Caco-2 (cell line): Measurements from ENCODE around the gene THRB. TPM values are rescaled to one million over a fixed set of nuclear protein-coding genes. Genes with fewer than 3 reads are reported as not detected.

Experiments
- BruUV-seq: library from RNA; stranded (reverse); fragments of 400-500 nt; replicated peaks from 2 replicates; lab custom pipeline; 2021; lab: Mats Ljungman, UMichigan
- CTCF ChIA-PET: fragments of 300-600 bp; sonication (Branson Sonifier 250); formaldehyde crosslinking; loops from one replicate; lab custom pipeline; 2022; ENCODE audit warnings: antibody characterized with exemption; lab: Charles Lee
- POLR2A ChIA-PET: fragments of 300-600 bp; sonication (Branson Sonifier 250); formaldehyde crosslinking; loops from one replicate; lab custom pipeline; 2022; ENCODE audit warnings: antibody characterized with exemption; lab: Charles Lee
- DNase-seq, 2 experiments: peaks; one replicate each; pipeline versions ENCODE4 v3.0.0 to v3.0.0-alpha.2; 2020 to 2022
- H3K27me3 ChIP-seq: replicated peaks from 2 replicates; pipeline ENCODE4 v1.6.0; 2011; ENCODE audit warnings: low read length; ENCODE audit not compliant: control insufficient read depth, insufficient read depth
- H3K36me3 ChIP-seq: 2 replicates; pipeline ENCODE4 v1.5.1; 2011; ENCODE audit warnings: low read length; ENCODE audit not compliant: control insufficient read depth, insufficient read depth
- H3K4me1 ChIP-seq: fragments of 250-450 bp; sonication (Bioruptor Pico); 2 replicates; pipeline ENCODE4 v1.5.1; 2020; ENCODE audit warnings: mild to moderate bottlenecking
- H3K4me3 ChIP-seq: 2 replicates; pipeline ENCODE4 v1.5.1; 2011; ENCODE audit warnings: low read depth, mild to moderate bottlenecking, control low read depth, low read length
- H3K9me3 ChIP-seq: fragments of 250-450 bp; sonication (Bioruptor Pico); 2 replicates; pipeline ENCODE4 v1.5.1; 2020; ENCODE audit warnings: mild to moderate bottlenecking, moderate library complexity
- H3K27ac Mint-ChIP-seq: one replicate; pipeline ENCODE4 v1.8.0; 2022; ENCODE audit warnings: mixed read lengths; ENCODE audit not compliant: unreplicated experiment
- H3K27me3 Mint-ChIP-seq: one replicate; pipeline ENCODE4 v1.8.0; 2022; ENCODE audit warnings: mixed read lengths; ENCODE audit not compliant: insufficient read depth, unreplicated experiment
- H3K36me3 Mint-ChIP-seq: one replicate; pipeline ENCODE4 v1.8.0; 2022; ENCODE audit warnings: mild to moderate bottlenecking, mixed read lengths; ENCODE audit not compliant: insufficient read depth, unreplicated experiment
- H3K4me1 Mint-ChIP-seq: one replicate; pipeline ENCODE4 v1.8.0; 2022; ENCODE audit warnings: low read depth, mixed read lengths; ENCODE audit not compliant: unreplicated experiment
- H3K4me3 Mint-ChIP-seq: one replicate; pipeline ENCODE4 v1.8.0; 2022; ENCODE audit warnings: mild to moderate bottlenecking, moderate library complexity, mixed read lengths; ENCODE audit not compliant: unreplicated experiment
- H3K9me3 Mint-ChIP-seq: one replicate; pipeline ENCODE4 v1.8.0; 2022; ENCODE audit warnings: mixed read lengths; ENCODE audit not compliant: unreplicated experiment
- CTCF ChIP-seq, 2 experiments: fragments of 200-600 bp in 1 of 2; IDR thresholded peaks; 1 replicate in 1 of 2; 2 replicates in 1 of 2; pipeline versions ENCODE4 v1.5.1 to v1.8.0; 2011 to 2022; ENCODE audit warnings: antibody characterized with exemption in 1 of 2, control low read depth in 1 of 2, inconsistent platforms in 1 of 2, low read depth in 1 of 2, low read length in 1 of 2, mild to moderate bottlenecking in 1 of 2, moderate library complexity in 1 of 2; ENCODE audit not compliant: insufficient read depth in 1 of 2, severe bottlenecking in 1 of 2, unreplicated experiment in 1 of 2
- intact Hi-C: fragments of 100-400 bp; cut with micrococcal nuclease; formaldehyde crosslinking; loops from one replicate; pipeline ENCODE4 v1.10.0; 2022; ENCODE audit not compliant: unreplicated experiment
- total RNA-seq: library from RNA; stranded (reverse); gene quantifications from 2 replicates; pipeline ENCODE4 v1.2.3, GENCODE V29; 2022

Gene THRB
- total RNA-seq, 1 experiment from 2014 or later, result 19.4 TPM

DNA sequence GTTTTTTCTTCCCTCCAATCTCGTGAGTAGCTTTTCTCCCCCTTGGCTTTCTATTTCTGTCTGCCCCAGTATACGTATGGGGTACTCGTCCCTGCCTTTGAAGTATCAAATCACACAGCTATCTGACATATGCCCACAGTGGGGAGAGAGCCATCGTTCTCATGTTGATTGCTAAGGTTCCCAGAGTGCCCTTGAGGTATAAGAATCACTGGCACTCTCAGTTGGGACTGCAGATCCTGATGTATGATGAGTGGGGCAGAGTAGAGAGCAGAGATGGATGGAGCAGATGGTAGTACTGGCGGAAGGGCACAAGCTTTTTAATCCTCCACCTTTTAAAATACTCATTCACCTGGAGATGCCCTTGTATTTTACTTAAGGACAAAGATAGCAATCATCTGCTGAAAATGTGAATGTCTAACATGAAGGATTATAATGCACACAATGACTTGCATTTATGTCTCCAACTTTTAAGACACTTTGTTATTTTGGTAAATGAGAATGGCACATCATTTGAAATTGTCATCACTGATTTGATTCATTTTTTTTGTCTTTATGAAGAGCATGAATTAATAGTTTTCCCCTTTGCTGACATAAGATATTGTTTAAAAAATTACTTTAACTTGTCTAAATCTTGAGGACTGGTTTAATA, 310.0 kb downstream of the THRB start:
- ChIA-PET CTCF (no interaction called here), POLR2A (no interaction called here)
- no TSS peak for BruUV-seq
- peaks cover 19% of the 10 kb centered on the region; the same call in 1 of the 2 replicates for H3K4me1 ChIP-seq
- intact Hi-C loops, result loop anchor here (5.0 kb wide), 1 partner anchor 187 kb away; no protein-coding TSS in a partner anchor
- no peak overlapping the region for H3K4me3 Mint-ChIP-seq
- no peaks in the 10 kb centered on the region for H3K27me3 Mint-ChIP-seq
- H3K4me3 ChIP-seq, result no peak overlapping the region
- no peaks in the 10 kb centered on the region for H3K9me3 ChIP-seq
- no peaks in the 10 kb centered on the region for H3K27me3 ChIP-seq
- H3K36me3 ChIP-seq, result no peaks in the 10 kb centered on the region
- TF ChIP-seq CTCF (IDR thresholded peaks at IDR 0.05; ENCODE audit: insufficient read depth in 1 of 2, low read depth in 1 of 2, low read length in 1 of 2, severe bottlenecking in 1 of 2, unreplicated experiment in 1 of 2), result no peak
- H3K4me1 Mint-ChIP-seq, result peaks cover 7% of the 10 kb centered on the region
- H3K9me3 Mint-ChIP-seq, result no peaks in the 10 kb centered on the region
- no peak for DNase-seq
- no peak overlapping the region for H3K27ac Mint-ChIP-seq
- no peaks in the 10 kb centered on the region for H3K36me3 Mint-ChIP-seq

DNA sequence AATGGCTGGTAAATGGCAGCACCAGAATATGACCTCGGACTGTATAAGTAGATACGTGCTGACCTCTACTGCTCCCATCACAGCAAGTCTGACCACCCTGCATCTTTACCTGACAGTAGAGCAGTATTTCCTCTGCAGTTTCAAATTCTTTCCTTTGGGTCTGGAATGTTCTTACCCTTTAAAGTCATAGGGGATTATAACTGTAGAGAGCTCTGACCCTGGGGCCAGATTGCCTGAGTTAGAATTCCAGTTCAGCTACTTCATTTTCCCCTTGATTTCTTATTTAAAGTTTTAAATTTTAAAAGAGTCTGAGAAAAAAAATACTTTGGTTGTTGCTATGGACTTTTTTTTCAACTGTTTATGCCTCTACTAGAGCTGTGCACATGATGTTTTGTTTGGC, 311.9 kb downstream of the THRB start:
- Mint-ChIP-seq H3K4me1 (peaks cover 7% of the 10 kb centered on the region), H3K27me3 (no peaks in the 10 kb centered on the region), H3K9me3 (no peaks in the 10 kb centered on the region), H3K36me3 (no peaks in the 10 kb centered on the region), H3K27ac (no peak overlapping the region), H3K4me3 (no peak overlapping the region)
- Histone ChIP-seq H3K36me3 (no peaks in the 10 kb centered on the region), H3K9me3 (no peaks in the 10 kb centered on the region), H3K4me1 (peaks cover 19% of the 10 kb centered on the region; the same call in 1 of the 2 replicates), H3K4me3 (no peak overlapping the region), H3K27me3 (no peaks in the 10 kb centered on the region)
- ChIA-PET CTCF (no interaction called here), POLR2A (no interaction called here)
- BruUV-seq, result no TSS peak
- TF ChIP-seq CTCF (IDR thresholded peaks at IDR 0.05; ENCODE audit: insufficient read depth in 1 of 2, low read depth in 1 of 2, low read length in 1 of 2, severe bottlenecking in 1 of 2, unreplicated experiment in 1 of 2), result no peak
- peak in 1 of 2 experiments; percentile 15 for DNase-seq
- intact Hi-C loops, result loop anchor here (1.0 to 5.0 kb wide), 2 partner anchors 113 to 185 kb away; no protein-coding TSS in a partner anchor

GRCh38 chr3:24181256-24181655, 313.4 kb downstream of the THRB start:
- H3K4me3 ChIP-seq, result no peak overlapping the region
- Mint-ChIP-seq H3K4me1 (peaks cover 7% of the 10 kb centered on the region), H3K9me3 (no peaks in the 10 kb centered on the region), H3K36me3 (no peaks in the 10 kb centered on the region), H3K27me3 (no peaks in the 10 kb centered on the region), H3K4me3 (no peak overlapping the region), H3K27ac (no peak overlapping the region)
- POLR2A ChIA-PET, result no interaction called here
- H3K27me3 ChIP-seq, result no peaks in the 10 kb centered on the region
- peak in 1 of 2 experiments; percentile 6 for DNase-seq
- CTCF ChIA-PET, result interaction anchor here (0.8 kb wide), 1 partner anchor 112 kb away, joined by 3 read pairs; no protein-coding TSS in a partner anchor
- H3K36me3 ChIP-seq, result no peaks in the 10 kb centered on the region
- H3K4me1 ChIP-seq, result peaks cover 19% of the 10 kb centered on the region; the same call in 1 of the 2 replicates
- intact Hi-C loops, result loop anchor here (5.0 kb wide), 1 partner anchor 184 kb away; no protein-coding TSS in a partner anchor
- no peaks in the 10 kb centered on the region for H3K9me3 ChIP-seq
- no TSS peak for BruUV-seq
- TF ChIP-seq CTCF (IDR thresholded peaks at IDR 0.05; ENCODE audit: insufficient read depth in 1 of 2, low read depth in 1 of 2, low read length in 1 of 2, severe bottlenecking in 1 of 2, unreplicated experiment in 1 of 2), result no peak
